GM06990 (cell line): Measurements from ENCODE around the gene FAM120B.

Source experiments
- DNase-seq: peaks from one replicate; pipeline ENCODE4 v3.0.0-alpha.2; 2011; ENCODE audit not compliant: insufficient read length; ENCODE audit errors: extremely low read depth
- H3K27me3 ChIP-seq: replicated peaks from 2 replicates; pipeline ENCODE4 v1.6.0; 2011; ENCODE audit warnings: low read length; ENCODE audit not compliant: control insufficient read depth, insufficient read depth
- H3K36me3 ChIP-seq: 2 replicates; pipeline ENCODE4 v1.5.1; 2011; ENCODE audit warnings: low read length; ENCODE audit not compliant: control insufficient read depth, insufficient read depth
- H3K4me3 ChIP-seq: replicated peaks from 2 replicates; pipeline ENCODE4 v1.5.1; 2011; ENCODE audit warnings: low read depth, mild to moderate bottlenecking, control low read depth, low read length
- TF ChIP-seq, protein P1 (sequence below): IDR thresholded peaks from 2 replicates; pipeline ENCODE4 v1.5.1; 2011; ENCODE audit warnings: low read length, control low read depth, mild to moderate bottlenecking, inconsistent platforms; ENCODE audit not compliant: insufficient read depth, poor library complexity, severe bottlenecking

The FAM120B gene

DNA sequence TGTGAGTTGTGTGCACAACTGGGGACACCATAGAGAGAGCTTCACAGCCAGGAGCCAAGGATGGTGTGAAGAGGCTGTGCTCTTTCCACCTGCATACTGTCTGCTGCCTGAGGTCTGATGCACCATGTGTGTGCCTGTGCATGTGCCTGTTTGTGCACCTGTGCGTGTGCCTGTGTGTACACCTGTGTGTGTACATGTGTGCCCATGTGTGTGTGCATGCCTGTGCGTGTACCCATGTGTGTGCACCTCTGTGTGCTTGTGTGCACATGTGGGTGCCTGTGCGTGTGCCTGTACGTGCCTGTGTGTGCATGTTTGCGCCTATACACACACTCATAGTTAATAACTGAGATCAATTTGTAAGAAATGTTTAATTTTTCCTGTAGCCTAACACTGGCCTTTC, 51.3 kb downstream of the FAM120B start:
- TF ChIP-seq, protein P1, sequence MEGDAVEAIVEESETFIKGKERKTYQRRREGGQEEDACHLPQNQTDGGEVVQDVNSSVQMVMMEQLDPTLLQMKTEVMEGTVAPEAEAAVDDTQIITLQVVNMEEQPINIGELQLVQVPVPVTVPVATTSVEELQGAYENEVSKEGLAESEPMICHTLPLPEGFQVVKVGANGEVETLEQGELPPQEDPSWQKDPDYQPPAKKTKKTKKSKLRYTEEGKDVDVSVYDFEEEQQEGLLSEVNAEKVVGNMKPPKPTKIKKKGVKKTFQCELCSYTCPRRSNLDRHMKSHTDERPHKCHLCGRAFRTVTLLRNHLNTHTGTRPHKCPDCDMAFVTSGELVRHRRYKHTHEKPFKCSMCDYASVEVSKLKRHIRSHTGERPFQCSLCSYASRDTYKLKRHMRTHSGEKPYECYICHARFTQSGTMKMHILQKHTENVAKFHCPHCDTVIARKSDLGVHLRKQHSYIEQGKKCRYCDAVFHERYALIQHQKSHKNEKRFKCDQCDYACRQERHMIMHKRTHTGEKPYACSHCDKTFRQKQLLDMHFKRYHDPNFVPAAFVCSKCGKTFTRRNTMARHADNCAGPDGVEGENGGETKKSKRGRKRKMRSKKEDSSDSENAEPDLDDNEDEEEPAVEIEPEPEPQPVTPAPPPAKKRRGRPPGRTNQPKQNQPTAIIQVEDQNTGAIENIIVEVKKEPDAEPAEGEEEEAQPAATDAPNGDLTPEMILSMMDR: no peak
- peaks cover 14% of the 10 kb centered on the region for H3K36me3 ChIP-seq
- no peaks in the 10 kb centered on the region for H3K27me3 ChIP-seq
- H3K4me3 ChIP-seq: no peak overlapping the region
- DNase-seq: no peak

DNA sequence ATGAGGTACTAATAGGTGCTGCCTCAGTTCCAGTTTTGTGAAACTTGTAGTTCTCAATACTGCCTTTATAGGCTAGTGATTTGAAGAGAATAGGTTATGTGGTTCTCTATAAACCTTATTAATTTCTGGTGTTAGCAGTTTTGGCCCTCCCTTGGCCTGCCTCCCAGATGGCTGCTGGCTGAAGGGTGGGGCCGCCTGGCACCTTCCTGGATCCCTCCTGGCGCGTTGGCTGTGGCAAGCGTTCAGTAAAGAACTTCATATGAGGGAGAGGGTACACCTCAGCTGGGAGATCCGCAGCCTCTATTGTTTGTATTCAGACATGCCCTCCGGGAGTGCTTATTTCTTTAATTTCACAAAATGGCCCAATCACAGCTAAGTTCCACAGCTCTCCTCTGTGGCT, 51.9 kb downstream of the FAM120B start:
- Histone ChIP-seq H3K36me3 (peaks cover 14% of the 10 kb centered on the region), H3K27me3 (no peaks in the 10 kb centered on the region), H3K4me3 (no peak overlapping the region)
- no peak for DNase-seq
- TF ChIP-seq, protein P1: no peak

DNA sequence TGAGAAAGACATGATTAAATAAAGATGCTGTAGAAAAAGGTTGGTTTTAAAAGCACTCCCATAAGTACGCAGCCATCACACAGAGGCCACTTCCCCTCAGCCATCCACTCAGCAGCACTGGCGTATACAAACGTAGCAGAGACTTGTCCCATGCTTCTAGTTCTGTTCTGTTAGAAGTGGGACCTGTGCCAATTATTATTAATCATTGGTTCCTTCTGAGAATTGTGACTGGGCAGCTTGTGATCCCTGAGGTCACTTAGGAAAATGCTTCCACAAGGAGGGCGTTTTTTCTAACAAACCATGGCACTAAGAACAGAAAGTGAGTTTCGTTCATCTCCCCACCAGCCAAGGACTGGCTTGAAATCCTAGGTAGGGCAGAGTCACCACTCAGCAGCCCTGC, 53.9 kb downstream of the FAM120B start:
- Histone ChIP-seq H3K27me3 (no peaks in the 10 kb centered on the region), H3K36me3 (peaks cover 17% of the 10 kb centered on the region)
- no peak for DNase-seq

DNA sequence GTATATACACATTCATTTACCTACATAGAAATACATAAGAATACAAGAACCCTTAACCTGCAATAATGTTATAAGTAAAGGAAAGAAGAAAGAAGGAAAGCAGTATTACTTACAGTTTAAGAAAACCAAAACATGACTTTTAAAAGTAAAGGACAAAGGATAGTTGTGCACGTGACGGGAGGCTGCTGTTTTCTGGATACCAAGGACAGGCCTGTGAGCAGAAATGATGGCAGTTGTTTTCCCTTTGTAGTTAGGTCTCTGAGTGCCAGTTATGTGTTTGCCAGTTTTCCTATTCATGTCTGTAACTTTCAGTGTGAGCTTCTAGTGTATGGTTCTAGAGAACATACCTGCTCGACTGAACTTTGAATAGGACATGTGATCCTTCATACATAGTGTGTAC, 54.8 kb downstream of the FAM120B start:
- Histone ChIP-seq H3K27me3 (no peaks in the 10 kb centered on the region), H3K36me3 (peaks cover 18% of the 10 kb centered on the region), H3K4me3 (no peak overlapping the region)
- DNase-seq: no peak
- TF ChIP-seq, protein P1: no peak

More for the DNA sequence above, 53.9 kb downstream of the FAM120B start:
- no peak overlapping the region for H3K4me3 ChIP-seq
- TF ChIP-seq, protein P1: no peak

DNA sequence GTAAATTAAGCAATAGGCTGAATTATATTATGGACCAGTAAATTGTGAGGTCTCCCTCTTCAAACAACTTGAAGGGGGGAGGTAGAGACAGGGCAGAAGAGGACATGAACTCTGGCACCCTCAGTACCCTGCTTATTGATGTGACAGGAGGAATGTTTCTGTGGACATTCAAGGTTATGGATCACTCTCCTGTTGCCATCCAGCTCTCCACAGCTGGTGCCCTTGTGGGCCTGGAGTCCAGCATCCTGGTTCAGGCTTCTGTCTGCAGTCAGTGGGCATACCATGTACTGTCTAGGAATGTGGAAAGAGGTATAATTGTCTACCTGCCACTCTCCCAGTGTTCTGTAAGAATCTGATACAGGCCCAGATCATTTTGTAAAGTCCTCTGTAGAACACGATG, 55.6 kb downstream of the FAM120B start:
- Histone ChIP-seq H3K4me3 (no peak overlapping the region), H3K36me3 (peaks cover 20% of the 10 kb centered on the region), H3K27me3 (no peaks in the 10 kb centered on the region)
- no peak for DNase-seq
- TF ChIP-seq, protein P1: no peak

DNA sequence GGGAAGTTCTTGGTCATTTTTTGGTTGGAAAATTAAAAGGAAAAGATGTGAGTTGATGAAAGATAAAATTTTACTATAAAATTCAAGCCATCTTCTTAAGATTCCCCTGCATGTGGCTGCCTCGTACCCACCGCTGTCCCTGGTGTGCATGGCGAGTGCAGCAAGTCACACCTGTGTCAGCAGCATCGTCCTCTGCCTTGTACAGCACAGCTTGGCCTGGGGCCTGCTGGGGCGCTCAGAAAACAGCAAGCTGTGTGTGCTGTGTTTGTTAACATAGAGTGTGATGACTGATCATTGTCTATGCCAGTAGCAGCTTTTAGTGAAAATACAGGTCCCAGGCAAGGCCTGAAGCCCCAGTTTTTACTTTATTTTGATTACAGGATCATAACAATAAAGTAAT, 56.7 kb downstream of the FAM120B start:
- H3K36me3 ChIP-seq: peaks cover 18% of the 10 kb centered on the region
- H3K4me3 ChIP-seq: no peak overlapping the region
- H3K27me3 ChIP-seq: no peaks in the 10 kb centered on the region
- TF ChIP-seq, protein P1: no peak
- no peak for DNase-seq
